Hepatocyte (in vitro differentiated cells): ENCODE data around the gene NMNAT3.
"Not testable (repeated sequence)": the region's sequence is repeated elsewhere in the genome, so short reads cannot be mapped to it uniquely, and the experiment has no call there.

ENCODE experiments used
- EZH2 ChIP-seq: fragments of 200-600 bp; sonication (generic); IDR thresholded peaks from 2 replicates; pipeline ENCODE4 v1.6.1; 2016; ENCODE audit warnings: antibody characterized with exemption, mild to moderate bottlenecking, borderline replicate concordance
- TF ChIP-seq, protein P1 (sequence below): fragments of 200-600 bp; sonication (generic); IDR thresholded peaks from 2 replicates; pipeline ENCODE4 v1.5.1; 2016; ENCODE audit warnings: antibody characterized with exemption, mild to moderate bottlenecking; ENCODE audit not compliant: poor library complexity

- TF ChIP-seq, protein P1, sequence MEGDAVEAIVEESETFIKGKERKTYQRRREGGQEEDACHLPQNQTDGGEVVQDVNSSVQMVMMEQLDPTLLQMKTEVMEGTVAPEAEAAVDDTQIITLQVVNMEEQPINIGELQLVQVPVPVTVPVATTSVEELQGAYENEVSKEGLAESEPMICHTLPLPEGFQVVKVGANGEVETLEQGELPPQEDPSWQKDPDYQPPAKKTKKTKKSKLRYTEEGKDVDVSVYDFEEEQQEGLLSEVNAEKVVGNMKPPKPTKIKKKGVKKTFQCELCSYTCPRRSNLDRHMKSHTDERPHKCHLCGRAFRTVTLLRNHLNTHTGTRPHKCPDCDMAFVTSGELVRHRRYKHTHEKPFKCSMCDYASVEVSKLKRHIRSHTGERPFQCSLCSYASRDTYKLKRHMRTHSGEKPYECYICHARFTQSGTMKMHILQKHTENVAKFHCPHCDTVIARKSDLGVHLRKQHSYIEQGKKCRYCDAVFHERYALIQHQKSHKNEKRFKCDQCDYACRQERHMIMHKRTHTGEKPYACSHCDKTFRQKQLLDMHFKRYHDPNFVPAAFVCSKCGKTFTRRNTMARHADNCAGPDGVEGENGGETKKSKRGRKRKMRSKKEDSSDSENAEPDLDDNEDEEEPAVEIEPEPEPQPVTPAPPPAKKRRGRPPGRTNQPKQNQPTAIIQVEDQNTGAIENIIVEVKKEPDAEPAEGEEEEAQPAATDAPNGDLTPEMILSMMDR = not testable (repeated sequence)
- TF ChIP-seq EZH2 = not testable (repeated sequence)
These were observed 94.1 kb downstream of the NMNAT3 start for GRCh38 chr3:139583651-139584050.
